SKM-1 treated with dmso at 0.1 percent for 144 hours (cell line): Measurements from ENCODE around the gene ACTA1.
"Not testable (repeated sequence)": the region's sequence is repeated elsewhere in the genome, so short reads cannot be mapped to it uniquely, and the experiment has no call there.

ENCODE experiments used
- DNase-seq: peaks from one replicate; lab custom pipeline; 2025; ENCODE audit not compliant: unreplicated experiment; lab: John Stamatoyannopoulos, UW

ACTA1 gene

DNA sequence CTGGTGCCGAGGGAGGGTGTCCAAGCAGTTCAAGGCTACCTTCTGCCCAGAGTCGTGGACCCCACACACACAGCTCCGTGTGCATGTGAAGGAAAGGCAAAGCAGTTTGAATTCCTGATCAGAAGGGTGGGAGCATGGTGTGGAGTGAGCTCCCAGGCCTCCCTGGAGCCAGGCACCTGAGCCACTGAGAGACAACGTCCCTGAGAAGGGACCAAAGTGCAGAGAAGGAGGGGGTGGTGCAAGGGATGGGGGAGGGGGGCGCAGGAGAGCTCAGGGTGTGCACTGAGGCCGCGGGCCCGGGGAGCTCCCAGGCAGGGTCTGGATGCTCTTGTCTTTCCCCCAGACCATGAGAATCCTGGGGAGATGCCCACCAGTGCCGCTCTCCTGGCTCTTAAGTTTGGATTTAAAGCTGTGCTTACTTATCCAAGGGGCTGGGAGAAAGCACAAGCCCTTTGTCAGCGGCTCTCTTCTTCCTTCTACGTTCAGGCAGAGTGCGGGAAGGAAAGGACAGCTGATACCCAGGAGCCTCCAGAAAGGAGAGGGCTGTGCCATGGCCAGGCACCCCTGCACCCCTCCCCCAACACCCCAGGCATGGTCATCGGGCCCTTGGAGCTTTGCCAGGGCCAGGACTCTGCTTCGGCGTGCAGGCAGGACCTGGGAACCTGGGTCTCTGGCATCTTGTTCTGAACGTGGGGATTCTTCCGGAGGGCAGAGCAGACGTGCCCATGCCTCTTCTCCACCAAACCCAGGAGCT is 24.1 kb downstream of the ACTA1 start:
- no peak for DNase-seq

- DNase-seq: no peak
These were observed 25.3 kb downstream of the ACTA1 start for GRCh38 chr1:229408458-229409037.

DNA sequence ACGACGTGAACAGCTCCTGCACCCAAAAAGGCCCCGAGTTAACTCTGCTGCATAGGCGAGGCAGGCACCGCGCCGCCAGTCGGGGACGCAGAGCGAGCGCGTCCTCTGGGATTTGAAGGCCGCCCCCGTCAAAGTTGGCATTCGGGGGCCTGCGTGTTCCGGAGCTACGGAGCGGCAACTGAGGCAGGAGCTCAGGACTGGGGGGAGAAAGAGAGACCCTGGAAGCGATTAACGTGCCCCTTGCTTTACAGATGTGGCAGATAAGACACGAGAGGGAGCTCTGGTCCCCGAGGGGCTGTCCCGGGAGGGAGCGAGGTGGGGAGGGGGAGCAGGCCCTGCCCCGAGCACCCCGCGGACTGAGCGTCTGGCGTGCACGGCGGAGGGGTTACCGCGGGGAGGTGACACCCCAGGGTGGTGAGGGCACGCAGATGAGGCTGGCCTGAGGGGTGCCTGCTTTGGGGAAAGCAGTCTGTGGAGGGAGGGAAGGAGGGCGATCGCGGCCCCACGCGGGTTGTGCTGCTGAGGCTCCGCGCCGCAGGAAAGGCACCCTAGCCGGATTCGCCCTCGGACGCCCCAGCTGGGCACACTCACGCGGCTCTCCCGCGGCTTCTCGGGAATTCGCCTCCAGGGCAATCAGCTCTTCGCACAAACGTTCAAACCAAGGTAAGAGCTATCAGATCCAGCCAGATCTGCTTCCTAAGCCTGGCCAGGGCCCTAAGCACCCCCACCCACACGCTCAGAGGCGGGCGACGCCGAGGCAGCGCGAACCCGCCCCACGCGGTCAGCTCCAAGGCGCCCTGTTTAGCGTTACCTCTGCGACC is 26.5 kb downstream of the ACTA1 start:
- DNase-seq: no peak

DNA sequence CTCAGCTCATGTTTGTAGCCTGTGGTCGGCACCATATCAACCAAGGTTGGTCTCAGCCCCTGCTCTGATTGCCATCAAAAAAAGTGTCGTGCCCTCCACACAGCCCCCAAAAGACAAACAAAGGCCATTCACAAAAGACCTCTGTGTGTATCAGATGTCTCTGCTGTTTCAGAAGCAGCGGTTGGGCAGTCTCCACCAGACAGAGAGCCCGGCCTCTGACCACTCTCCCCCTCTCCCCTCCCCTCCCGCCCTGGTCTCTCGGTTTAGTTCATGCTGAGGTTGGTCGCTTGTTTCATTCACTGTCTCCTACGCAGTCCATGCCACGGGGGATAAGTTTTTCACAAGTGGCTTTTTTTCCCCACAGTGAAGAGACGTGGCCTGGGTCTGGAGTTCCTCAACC is 27.1 kb downstream of the ACTA1 start:
- no peak for DNase-seq

- no peak for DNase-seq
These were observed 30.3 kb downstream of the ACTA1 start for GRCh38 chr1:229403573-229403972.

- no peak for DNase-seq
These were observed 30.9 kb downstream of the ACTA1 start for GRCh38 chr1:229402993-229403392.

GRCh38 chr1:229402329-229402728 is 31.6 kb downstream of the ACTA1 start:
- DNase-seq: not testable (repeated sequence)

GRCh38 chr1:229397762-229398161 is 36.1 kb downstream of the ACTA1 start:
- DNase-seq: no peak

GRCh38 chr1:229396585-229397206 is 37.2 kb downstream of the ACTA1 start:
- no peak for DNase-seq

- DNase-seq: not testable (repeated sequence)
These were observed 39.4 kb downstream of the ACTA1 start for GRCh38 chr1:229394517-229394916.

- no peak for DNase-seq
These were observed 41.0 kb downstream of the ACTA1 start for GRCh38 chr1:229392936-229393335.

DNA sequence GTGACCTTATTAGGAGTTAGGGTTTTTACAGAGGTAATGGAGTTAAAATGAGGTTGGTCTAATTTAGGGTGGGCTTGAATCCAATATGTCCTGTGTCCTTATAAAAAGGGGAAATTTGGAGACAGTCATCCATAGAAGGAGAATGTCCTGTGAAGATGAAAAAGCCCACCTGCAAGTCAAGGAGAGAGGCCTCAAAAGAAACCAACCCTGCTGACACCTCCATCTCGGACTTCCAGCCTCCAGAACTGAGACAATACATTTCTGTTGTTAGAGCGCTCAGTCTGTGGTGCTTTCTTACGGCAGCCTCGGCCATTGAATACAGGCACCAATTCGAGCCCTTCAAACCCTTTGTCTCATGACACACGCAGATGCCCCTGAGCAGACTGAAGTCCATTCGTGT is 43.8 kb downstream of the ACTA1 start:
- DNase-seq: no peak

DNA sequence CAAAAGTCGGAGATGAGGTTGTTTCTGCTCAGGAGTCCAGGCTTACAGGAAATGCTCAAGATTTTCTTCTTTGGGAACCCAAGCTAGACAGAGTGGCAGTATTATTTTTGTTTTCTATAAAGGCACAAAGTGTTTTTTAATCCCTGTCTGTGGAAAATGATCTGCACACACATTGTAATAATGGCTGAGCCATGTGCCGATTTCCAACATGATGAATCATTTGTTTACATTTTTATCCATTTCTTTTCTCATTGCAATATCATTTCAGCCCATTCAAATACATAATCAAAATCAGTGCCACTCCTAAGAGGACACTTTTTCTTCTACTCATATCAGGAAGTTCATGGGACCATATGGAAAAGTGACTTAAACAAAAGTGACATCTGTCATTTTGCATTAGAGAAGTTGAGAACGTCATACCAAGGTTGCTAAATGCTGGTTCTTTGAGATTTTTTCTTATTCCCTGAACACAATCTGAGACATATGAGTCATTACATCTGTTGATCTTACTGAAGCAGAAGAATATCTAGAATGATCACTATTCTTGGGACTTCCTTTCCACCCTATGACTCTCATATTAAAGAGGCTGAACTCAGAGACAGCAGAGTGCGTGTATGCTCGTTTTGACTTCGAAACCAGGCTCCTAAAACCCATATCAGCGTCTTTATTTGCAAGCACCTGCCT is 44.9 kb downstream of the ACTA1 start:
- DNase-seq: no peak

DNA sequence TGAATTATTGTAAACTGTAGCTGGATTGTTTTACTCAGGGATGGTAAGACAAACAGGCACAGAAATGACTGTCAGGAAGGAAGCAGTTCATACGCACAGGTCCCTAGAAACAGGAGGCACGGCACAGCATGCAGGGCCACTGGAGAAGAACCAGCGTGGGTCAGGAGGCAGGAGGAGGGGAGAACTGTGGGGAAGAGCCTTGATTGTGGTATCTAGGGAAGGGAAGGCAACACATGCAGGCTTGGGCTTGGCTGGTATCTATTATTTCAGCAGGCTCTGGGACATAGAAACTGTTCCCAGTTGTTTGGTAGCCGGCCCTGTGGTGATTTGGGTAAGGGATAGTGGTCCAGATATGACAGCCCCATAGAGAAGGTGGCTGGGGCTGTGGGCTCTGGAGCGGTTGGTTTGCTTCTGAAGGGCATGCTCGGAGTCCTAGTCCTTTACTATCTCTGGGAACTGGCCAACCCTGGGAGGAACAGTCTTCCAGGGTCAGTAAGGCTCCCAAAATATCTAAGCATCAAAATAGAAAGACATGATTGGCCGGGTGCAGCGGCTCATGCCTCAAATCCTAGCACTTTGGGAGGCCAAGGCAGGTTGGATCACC is 47.9 kb downstream of the ACTA1 start:
- DNase-seq: no peak

DNA sequence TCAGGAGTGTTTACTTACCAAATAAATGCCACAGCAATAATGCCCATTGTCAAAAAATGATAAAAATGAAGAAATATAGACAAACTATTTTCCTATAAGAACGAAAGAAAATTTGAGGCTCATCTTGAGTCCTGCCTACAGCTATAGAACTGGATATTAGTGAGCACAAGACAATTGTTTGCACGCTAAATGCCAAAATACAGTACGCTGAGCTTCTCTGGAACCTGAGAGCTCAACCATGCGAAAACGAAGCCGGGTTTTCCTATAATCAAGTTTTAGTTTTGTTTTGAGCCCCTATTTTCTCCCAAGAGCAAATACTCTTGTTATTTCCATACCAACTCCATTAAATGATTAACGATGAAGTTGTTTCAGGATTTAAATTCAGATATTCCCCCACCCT is 49.1 kb downstream of the ACTA1 start:
- no peak for DNase-seq

- no peak for DNase-seq
These were observed 49.9 kb downstream of the ACTA1 start for GRCh38 chr1:229383961-229384360.

DNA sequence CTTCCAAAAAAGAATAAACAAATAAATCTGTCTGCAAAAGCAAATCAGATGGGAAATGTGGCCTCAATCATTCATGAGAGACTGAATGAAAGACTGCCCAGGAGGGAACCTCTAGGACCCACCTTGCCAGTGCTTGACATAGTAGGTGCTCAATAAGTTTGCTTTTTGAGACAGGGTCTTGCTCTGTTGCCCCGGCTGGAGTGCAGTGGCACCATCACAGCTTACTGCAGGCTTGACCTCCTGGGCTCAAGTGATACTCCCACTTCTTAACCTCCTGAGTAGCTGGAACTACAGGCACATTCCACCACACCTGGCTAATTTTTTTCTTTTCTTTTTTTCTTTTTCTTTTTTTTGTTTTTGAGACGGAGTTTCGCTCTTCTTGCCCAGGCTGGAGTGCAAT is 50.7 kb downstream of the ACTA1 start:
- DNase-seq: no peak
